H1 (cell line): Measurements from ENCODE around the gene TAF9B. TPM values are rescaled to one million over a fixed set of nuclear protein-coding genes. Genes with fewer than 3 reads are reported as not detected.

Source experiments
- CTCF ChIA-PET: fragments of 300-600 bp; sonication (Branson Sonifier 250); formaldehyde crosslinking; loops from one replicate; lab custom pipeline; 2021; ENCODE audit not compliant: partially characterized antibody; lab: Charles Lee
- POLR2A ChIA-PET: fragments of 300-600 bp; sonication (Branson Sonifier 250); formaldehyde crosslinking; loops from one replicate; lab custom pipeline; 2021; ENCODE audit warnings: inconsistent platforms; ENCODE audit not compliant: partially characterized antibody; lab: Charles Lee
- DNase-seq, 2 experiments: peaks; one replicate each; pipeline versions ENCODE4 v3.0.0 to v3.0.0-alpha.2; 2010 to 2022; ENCODE audit warnings: low spot score in 2 of 2, low read depth in 1 of 2, mixed read lengths in 1 of 2
- FAIRE-seq: peaks from 2 replicates; lab custom pipeline; 2011; peaks lifted over from hg19 to GRCh38; lab: Jason Lieb, UNC
- H2AFZ ChIP-seq: 2 replicates; pipeline ENCODE4 v1.8.1; 2012; ENCODE audit warnings: low read length, inconsistent platforms
- H2AK5ac ChIP-seq: 2 replicates; pipeline ENCODE4 v1.6.1; 2013; ENCODE audit warnings: low read depth, low read length
- H2BK120ac ChIP-seq: replicated peaks from 2 replicates; pipeline ENCODE3; 2013; ENCODE audit warnings: low read depth, low read length, inconsistent platforms
- H2BK12ac ChIP-seq: 2 replicates; pipeline ENCODE4 v1.6.1; 2013; ENCODE audit warnings: low read depth, low read length
- H2BK15ac ChIP-seq: 2 replicates; pipeline ENCODE4 v1.6.1; 2013; ENCODE audit warnings: low read length
- H2BK20ac ChIP-seq: 2 replicates; pipeline ENCODE4 v1.6.1; 2013; ENCODE audit warnings: low read length
- H2BK5ac ChIP-seq: 2 replicates; pipeline ENCODE4 v1.6.1; 2013; ENCODE audit warnings: low read depth, low read length
- H3K14ac ChIP-seq: 2 replicates; pipeline ENCODE4 v1.6.1; 2013; ENCODE audit warnings: inconsistent platforms; ENCODE audit not compliant: insufficient read length
- H3K18ac ChIP-seq: 2 replicates; pipeline ENCODE4 v1.6.1; 2013; ENCODE audit warnings: low read length; ENCODE audit errors: extremely low read depth
- H3K23ac ChIP-seq: 2 replicates; pipeline ENCODE4 v1.6.1; 2013; ENCODE audit warnings: inconsistent platforms; ENCODE audit not compliant: insufficient read length
- H3K23me2 ChIP-seq: 2 replicates; pipeline ENCODE4 v1.6.1; 2013; ENCODE audit warnings: low read depth, low read length
- H3K27ac ChIP-seq: 2 replicates; pipeline ENCODE4 v1.6.1; 2011; ENCODE audit warnings: low read depth, low read length, inconsistent platforms
- H3K27me3 ChIP-seq, 4 experiments: replicated peaks in 1 of 4; 1 replicate in 1 of 4; 2 replicates in 3 of 4; pipeline versions ENCODE4 v1.6.1 to v1.8.1; 2011 to 2013; ENCODE audit warnings: low read length in 3 of 4, mild to moderate bottlenecking in 3 of 4, inconsistent platforms in 2 of 4, mixed read lengths in 2 of 4, moderate library complexity in 1 of 4; ENCODE audit not compliant: control insufficient read depth in 3 of 4, insufficient read depth in 3 of 4; ENCODE audit errors: extremely low read depth in 1 of 4
- H3K36me3 ChIP-seq, 4 experiments: 2 replicates each; pipeline versions ENCODE4 v1.6.1 to v1.8.1; 2011 to 2013; ENCODE audit warnings: mild to moderate bottlenecking in 4 of 4, low read length in 3 of 4, moderate library complexity in 2 of 4, control low read depth in 1 of 4, inconsistent platforms in 1 of 4; ENCODE audit not compliant: insufficient read depth in 4 of 4, control insufficient read depth in 2 of 4
- H3K4ac ChIP-seq: replicated peaks from 2 replicates; pipeline ENCODE3; 2013; ENCODE audit warnings: low read length, low read depth, mixed read lengths, inconsistent platforms; ENCODE audit not compliant: insufficient read length
- H3K4me1 ChIP-seq, 4 experiments: replicated peaks in 1 of 4; 1 replicate in 1 of 4; 2 replicates in 3 of 4; pipeline versions ENCODE4 v1.6.1 to v1.8.1; 2011 to 2013; ENCODE audit warnings: low read length in 3 of 4, inconsistent platforms in 2 of 4, mixed read lengths in 1 of 4; ENCODE audit not compliant: insufficient read depth in 4 of 4, control insufficient read depth in 3 of 4
- H3K4me2 ChIP-seq, 2 experiments: 2 replicates each; pipeline versions ENCODE4 v1.6.1 to v1.8.1; 2011 to 2013; ENCODE audit warnings: low read depth in 2 of 2, low read length in 2 of 2, control low read depth in 1 of 2, inconsistent platforms in 1 of 2, mild to moderate bottlenecking in 1 of 2; ENCODE audit not compliant: insufficient read depth in 1 of 2
- H3K4me3 ChIP-seq, 4 experiments: fragments of 200-600, 300-600 bp in 1 of 4; sonication (generic), shearing (Covaris generic), sonication (Bioruptor Twin) in 1 of 4; 2 replicates each; pipeline versions ENCODE4 v1.5.1 to v1.8.1; 2011 to 2016; ENCODE audit warnings: low read length in 4 of 4, low read depth in 3 of 4, control low read depth in 2 of 4, inconsistent platforms in 2 of 4, mild to moderate bottlenecking in 2 of 4, mixed read lengths in 1 of 4, moderate library complexity in 1 of 4; ENCODE audit not compliant: insufficient read depth in 2 of 4; ENCODE audit errors: extremely low read depth in 1 of 4
- H3K56ac ChIP-seq: replicated peaks from 2 replicates; pipeline ENCODE3; 2013; ENCODE audit warnings: low read depth, mild to moderate bottlenecking, mixed read lengths, low read length, inconsistent platforms; ENCODE audit not compliant: insufficient read length
- H3K79me1 ChIP-seq: 2 replicates; pipeline ENCODE4 v1.6.1; 2013; ENCODE audit warnings: low read depth, low read length, control low read depth
- H3K79me2 ChIP-seq, 2 experiments: 2 replicates each; pipeline versions ENCODE4 v1.6.1 to v1.8.1; 2012 to 2013; ENCODE audit warnings: low read length in 2 of 2, mild to moderate bottlenecking in 2 of 2, inconsistent platforms in 1 of 2; ENCODE audit not compliant: insufficient read depth in 2 of 2, control insufficient read depth in 1 of 2
- H3K9ac ChIP-seq, 4 experiments: replicated peaks in 1 of 4; 1 replicate in 1 of 4; 2 replicates in 3 of 4; pipeline versions ENCODE4 v1.6.1 to v1.8.1; 2011 to 2013; ENCODE audit warnings: low read depth in 3 of 4, low read length in 3 of 4, control low read depth in 2 of 4, mild to moderate bottlenecking in 2 of 4, moderate library complexity in 2 of 4, inconsistent platforms in 1 of 4; ENCODE audit errors: extremely low read depth in 1 of 4
- H3K9me3 ChIP-seq, 2 experiments: 2 replicates each; pipeline versions ENCODE4 v1.6.1 to v1.8.1; 2012 to 2013; ENCODE audit warnings: mild to moderate bottlenecking in 2 of 2, moderate library complexity in 2 of 2, control low read depth in 1 of 2, inconsistent platforms in 1 of 2, low read depth in 1 of 2, low read length in 1 of 2, mixed read lengths in 1 of 2; ENCODE audit not compliant: insufficient read depth in 2 of 2
- H4K20me1 ChIP-seq, 2 experiments: replicated peaks in 1 of 2; 2 replicates each; pipeline versions ENCODE3 to v1.8.1; 2011 to 2013; ENCODE audit warnings: inconsistent platforms in 2 of 2, low read length in 2 of 2, mild to moderate bottlenecking in 1 of 2; ENCODE audit not compliant: insufficient read depth in 2 of 2, control insufficient read depth in 1 of 2
- H4K5ac ChIP-seq: 2 replicates; pipeline ENCODE4 v1.6.1; 2013; ENCODE audit warnings: low read length, low read depth, mixed read lengths, inconsistent platforms; ENCODE audit not compliant: insufficient read length
- H4K8ac ChIP-seq: 2 replicates; pipeline ENCODE4 v1.8.0; 2013; ENCODE audit warnings: mild to moderate bottlenecking, moderate library complexity, low read length, inconsistent platforms; ENCODE audit not compliant: insufficient read depth; ENCODE audit errors: extremely low read depth
- H4K91ac ChIP-seq: replicated peaks from 2 replicates; pipeline ENCODE3; 2013; ENCODE audit warnings: low read length, mixed read lengths, inconsistent platforms; ENCODE audit not compliant: insufficient read length
- CTCF ChIP-seq, 3 experiments: IDR thresholded peaks; 1 replicate in 2 of 3; 2 replicates in 1 of 3; pipeline versions ENCODE4 v1.5.1 to v1.6.1; 2011; ENCODE audit warnings: low read length in 3 of 3, mild to moderate bottlenecking in 3 of 3, inconsistent platforms in 2 of 3, low read depth in 1 of 3, moderate library complexity in 1 of 3; ENCODE audit not compliant: insufficient read depth in 1 of 3; ENCODE audit errors: control extremely low read depth in 1 of 3
- RAD21 ChIP-seq, 2 experiments: IDR thresholded peaks in 1 of 2; conservative IDR thresholded peaks in 1 of 2; 2 replicates each; pipeline ENCODE4 v1.6.1; 2011; ENCODE audit warnings: low read depth in 2 of 2, low read length in 2 of 2, improper control_type of control experiment in 1 of 2, inconsistent platforms in 1 of 2, mild to moderate bottlenecking in 1 of 2, moderate library complexity in 1 of 2
- YY1 ChIP-seq: IDR thresholded peaks from 2 replicates; pipeline ENCODE4 v1.6.1; 2011; ENCODE audit warnings: low read depth, mild to moderate bottlenecking, low read length
- WGBS, 2 experiments: shearing (Covaris generic) in 1 of 2; methylation state at CpG; one replicate each; pipeline versions ENCODE4 v1.1.6 to v1.1.7; 2013 to 2015; ENCODE audit warnings: low lambda C conversion rate in 2 of 2, mixed read lengths in 2 of 2, inconsistent platforms in 1 of 2, low coverage in 1 of 2, missing lambda C conversion rate in 1 of 2; ENCODE audit not compliant: insufficient replicate concordance in 2 of 2, insufficient coverage in 1 of 2, insufficient read length in 1 of 2; ENCODE audit errors: extremely low coverage in 1 of 2, missing lambda C conversion rate in 1 of 2; 5-methylcytosine and 5-hydroxymethylcytosine counted together
- polyA plus RNA-seq, 7 experiments: library from polyadenylated mRNA; depleted of rRNA in 3 of 7; stranded (reverse) in 5 of 7; unstranded in 2 of 7; fragments of >200 nt in 5 of 7; fragments of 200-250 nt in 2 of 7; gene quantifications; 1 replicate in 5 of 7; 2 replicates in 1 of 7; 4 replicates in 1 of 7; pipeline versions ENCODE4 v1.2.1 to v1.2.3, GENCODE V29; 2011 to 2013; ENCODE audit warnings: missing spikeins in 2 of 7, mixed read lengths in 2 of 7
- total RNA-seq: library from RNA; stranded (reverse); fragmentation: NEBNext Ultra II Directional; extraction: Animal tissue kit (Norgen Biotek cat#: 25700); gene quantifications from 2 replicates; pipeline ENCODE4 v1.2.1, GENCODE V29; 2021

TAF9B gene
- total and polyA plus RNA-seq, 2 of the 8 experiments (the other 6 are each of a cell fraction or from before 2014, with no cell fraction given), result 23.8 to 42.8 TPM

GRCh38 chrX:78124307-78124706 is 15.1 kb downstream of the TAF9B start:
- WGBS, 2 experiments, result 96% methylated on average over 2 of the region's 2 CpGs; no CpG with 5 or more reads in 1 of the 2 experiments
- no peak for FAIRE-seq
- no peaks in the 10 kb centered on the region for H3K4me1 ChIP-seq

More at GRCh38 chrX:78124307-78124706, 15.1 kb downstream of the TAF9B start:
- H2BK15ac ChIP-seq, result no peak overlapping the region
- peaks cover 9 to 85% (median 42%) of the 10 kb centered on the region in 4 experiments; a peak in 7 of 8 replicates for H3K36me3 ChIP-seq
- H3K27me3 ChIP-seq, result no peaks in the 10 kb centered on the region
- H4K91ac ChIP-seq, result no peak overlapping the region
- H3K14ac ChIP-seq, result no peak overlapping the region
- no peak overlapping the region for H2BK5ac ChIP-seq
- no peak overlapping the region for H2AFZ ChIP-seq
- H3K4me2 ChIP-seq, result no peak overlapping the region
- no peak overlapping the region for H3K9ac ChIP-seq
- H3K4me3 ChIP-seq, result no peak overlapping the region
- no peak overlapping the region for H2BK120ac ChIP-seq
- no peak overlapping the region for H2BK20ac ChIP-seq
- no peak overlapping the region for H3K4ac ChIP-seq
- no peak overlapping the region for H3K18ac ChIP-seq
- ChIA-PET POLR2A (no interaction called here), CTCF (interaction anchor here (1.4 kb wide), 1 partner anchor 9 kb away, joined by 4 read pairs; no protein-coding TSS in a partner anchor)
- no peak overlapping the region for H4K8ac ChIP-seq
- H2AK5ac ChIP-seq, result no peak overlapping the region
- H3K79me2 ChIP-seq, result peaks cover 0 to 13% of the 10 kb centered on the region in 2 experiments; a peak in 2 of 4 replicates
- H4K5ac ChIP-seq, result no peak overlapping the region
- H3K56ac ChIP-seq, result no peak overlapping the region
- no peak for DNase-seq
- no peaks in the 10 kb centered on the region for H3K79me1 ChIP-seq
- H3K27ac ChIP-seq, result no peak overlapping the region
- peaks cover 0 to 3% of the 10 kb centered on the region in 2 experiments for H4K20me1 ChIP-seq
- H2BK12ac ChIP-seq, result no peak overlapping the region
- TF ChIP-seq YY1 (no peak), CTCF (IDR thresholded peaks at IDR 0.05; ENCODE audit: control extremely low read depth in 1 of 3, insufficient read depth in 1 of 3, low read depth in 1 of 3, low read length in 3 of 3) (peak in 1 of 3 experiments; percentile 21; a peak in 1 of 4 replicates), RAD21 (IDR thresholded peaks at IDR 0.05 in 1 of 2, conservative IDR thresholded peaks at IDR 0.05 in 1 of 2; ENCODE audit: low read depth in 2 of 2, low read length in 2 of 2) (peak; percentile 24 to 37; a peak in 2 of 4 replicates)
- TF ChIP-seq, all 59 proteins: peak for 2
- Histone ChIP-seq H3K9me3 (no peaks in the 10 kb centered on the region), H3K23me2 (no peaks in the 10 kb centered on the region), H3K23ac (no peak overlapping the region)
